ENCODE results near the gene PNLIPRP1.

The PNLIPRP1 gene

DNA sequence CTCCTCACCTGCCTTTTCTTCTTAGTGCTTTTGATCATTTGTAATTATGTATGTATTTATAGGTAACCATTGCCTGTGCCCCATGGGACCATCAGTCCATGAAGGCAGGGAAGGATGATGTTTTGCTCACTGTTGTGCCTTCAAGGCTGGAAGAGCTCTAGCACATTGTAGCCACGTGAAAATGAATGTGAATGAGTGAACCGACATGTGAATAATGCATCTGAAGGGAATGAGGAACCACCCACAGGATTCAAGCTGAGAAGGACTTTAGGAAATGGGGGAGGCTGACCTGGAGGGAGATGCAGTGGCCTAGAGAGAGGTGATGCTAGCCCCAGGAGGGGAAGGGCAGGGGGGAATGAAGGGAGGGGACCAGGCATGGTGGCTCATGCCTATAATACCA is 24.0 kb downstream of the PNLIPRP1 start:
- H3K9me2 ChIP-seq (replicated peaks; ENCODE audit: insufficient read depth, low read length), result no peaks in the 10 kb centered on the region
- no peaks in the 10 kb centered on the region for H3F3A ChIP-seq (ENCODE audit: insufficient read depth)
- no peaks in the 10 kb centered on the region for H3K36me3 ChIP-seq (ENCODE audit: low read length)
- H3K9me3 ChIP-seq (ENCODE audit: insufficient read depth, low read length), result no peaks in the 10 kb centered on the region
- TF ChIP-seq, protein P1, sequence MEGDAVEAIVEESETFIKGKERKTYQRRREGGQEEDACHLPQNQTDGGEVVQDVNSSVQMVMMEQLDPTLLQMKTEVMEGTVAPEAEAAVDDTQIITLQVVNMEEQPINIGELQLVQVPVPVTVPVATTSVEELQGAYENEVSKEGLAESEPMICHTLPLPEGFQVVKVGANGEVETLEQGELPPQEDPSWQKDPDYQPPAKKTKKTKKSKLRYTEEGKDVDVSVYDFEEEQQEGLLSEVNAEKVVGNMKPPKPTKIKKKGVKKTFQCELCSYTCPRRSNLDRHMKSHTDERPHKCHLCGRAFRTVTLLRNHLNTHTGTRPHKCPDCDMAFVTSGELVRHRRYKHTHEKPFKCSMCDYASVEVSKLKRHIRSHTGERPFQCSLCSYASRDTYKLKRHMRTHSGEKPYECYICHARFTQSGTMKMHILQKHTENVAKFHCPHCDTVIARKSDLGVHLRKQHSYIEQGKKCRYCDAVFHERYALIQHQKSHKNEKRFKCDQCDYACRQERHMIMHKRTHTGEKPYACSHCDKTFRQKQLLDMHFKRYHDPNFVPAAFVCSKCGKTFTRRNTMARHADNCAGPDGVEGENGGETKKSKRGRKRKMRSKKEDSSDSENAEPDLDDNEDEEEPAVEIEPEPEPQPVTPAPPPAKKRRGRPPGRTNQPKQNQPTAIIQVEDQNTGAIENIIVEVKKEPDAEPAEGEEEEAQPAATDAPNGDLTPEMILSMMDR (IDR thresholded peaks at IDR 0.05; ENCODE audit: insufficient read depth, low read length, poor library complexity, severe bottlenecking), result no peak
- no peak for TF ChIP-seq EZH2phosphoT487 (conservative IDR thresholded peaks at IDR 0.05; ENCODE audit: low read length)
- no peaks in the 10 kb centered on the region for H3K79me2 ChIP-seq (ENCODE audit: insufficient read depth, low read length)
- no peak overlapping the region for H3K4me3 ChIP-seq (ENCODE audit: insufficient read depth, low read length, poor library complexity, severe bottlenecking)
- H4K20me1 ChIP-seq (ENCODE audit: low read depth, low read length), result no peaks in the 10 kb centered on the region
- H3K4me2 ChIP-seq (ENCODE audit: low read depth, low read length, poor library complexity, severe bottlenecking), result no peak overlapping the region
- no peak overlapping the region for H2AFZ ChIP-seq (ENCODE audit: low read depth, low read length, severe bottlenecking)
- no peak overlapping the region for H3K27ac ChIP-seq (ENCODE audit: low read depth, low read length)
- no peaks in the 10 kb centered on the region for H3K27me3 ChIP-seq (ENCODE audit: low read length)
- H3K9ac ChIP-seq (ENCODE audit: low read length), result no peak overlapping the region

DNA sequence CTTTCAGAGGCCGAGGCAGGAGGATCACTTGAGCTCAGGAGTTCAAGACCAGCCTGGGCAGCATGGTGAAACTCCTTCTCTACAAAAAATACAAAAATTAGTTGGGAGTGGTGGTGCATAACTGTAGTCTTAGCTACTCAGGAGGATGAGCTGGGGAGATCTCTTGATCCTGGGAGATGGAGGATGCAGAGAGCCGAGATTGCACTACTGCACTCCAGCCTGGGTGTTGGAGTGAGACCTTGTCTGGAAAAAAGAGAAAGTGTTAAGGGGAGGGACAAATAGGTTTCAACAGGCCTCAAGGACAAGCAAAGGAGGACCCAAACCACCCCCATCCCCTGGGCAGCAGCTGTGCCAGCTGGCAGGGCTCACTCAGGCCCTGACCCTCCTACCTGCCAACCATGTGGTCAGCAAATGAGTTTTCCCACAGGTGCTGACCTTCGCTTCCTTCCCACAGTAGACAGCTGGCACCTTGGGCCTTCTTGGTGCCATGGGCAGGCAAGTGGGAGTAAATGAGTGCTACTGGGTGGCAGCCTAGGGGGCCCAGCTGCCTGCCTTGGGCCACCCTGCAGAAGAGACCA is 24.5 kb downstream of the PNLIPRP1 start:
- no peak overlapping the region for H2AFZ ChIP-seq (ENCODE audit: low read depth, low read length, severe bottlenecking)
- no peaks in the 10 kb centered on the region for H3K9me2 ChIP-seq (replicated peaks; ENCODE audit: insufficient read depth, low read length)
- H3F3A ChIP-seq (ENCODE audit: insufficient read depth), result no peaks in the 10 kb centered on the region
- no peak overlapping the region for H3K27ac ChIP-seq (ENCODE audit: low read depth, low read length)
- H3K27me3 ChIP-seq (ENCODE audit: low read length), result no peaks in the 10 kb centered on the region
- no peaks in the 10 kb centered on the region for H4K20me1 ChIP-seq (ENCODE audit: low read depth, low read length)
- no peak overlapping the region for H3K4me3 ChIP-seq (ENCODE audit: insufficient read depth, low read length, poor library complexity, severe bottlenecking)
- TF ChIP-seq, protein P1 (IDR thresholded peaks at IDR 0.05; ENCODE audit: insufficient read depth, low read length, poor library complexity, severe bottlenecking), result no peak
- no peak for TF ChIP-seq EZH2phosphoT487 (conservative IDR thresholded peaks at IDR 0.05; ENCODE audit: low read length)
- no peaks in the 10 kb centered on the region for H3K9me3 ChIP-seq (ENCODE audit: insufficient read depth, low read length)
- H3K9ac ChIP-seq (ENCODE audit: low read length), result no peak overlapping the region
- H3K4me2 ChIP-seq (ENCODE audit: low read depth, low read length, poor library complexity, severe bottlenecking), result no peak overlapping the region
- H3K36me3 ChIP-seq (ENCODE audit: low read length), result no peaks in the 10 kb centered on the region
- H3K79me2 ChIP-seq (ENCODE audit: insufficient read depth, low read length), result no peaks in the 10 kb centered on the region

DNA sequence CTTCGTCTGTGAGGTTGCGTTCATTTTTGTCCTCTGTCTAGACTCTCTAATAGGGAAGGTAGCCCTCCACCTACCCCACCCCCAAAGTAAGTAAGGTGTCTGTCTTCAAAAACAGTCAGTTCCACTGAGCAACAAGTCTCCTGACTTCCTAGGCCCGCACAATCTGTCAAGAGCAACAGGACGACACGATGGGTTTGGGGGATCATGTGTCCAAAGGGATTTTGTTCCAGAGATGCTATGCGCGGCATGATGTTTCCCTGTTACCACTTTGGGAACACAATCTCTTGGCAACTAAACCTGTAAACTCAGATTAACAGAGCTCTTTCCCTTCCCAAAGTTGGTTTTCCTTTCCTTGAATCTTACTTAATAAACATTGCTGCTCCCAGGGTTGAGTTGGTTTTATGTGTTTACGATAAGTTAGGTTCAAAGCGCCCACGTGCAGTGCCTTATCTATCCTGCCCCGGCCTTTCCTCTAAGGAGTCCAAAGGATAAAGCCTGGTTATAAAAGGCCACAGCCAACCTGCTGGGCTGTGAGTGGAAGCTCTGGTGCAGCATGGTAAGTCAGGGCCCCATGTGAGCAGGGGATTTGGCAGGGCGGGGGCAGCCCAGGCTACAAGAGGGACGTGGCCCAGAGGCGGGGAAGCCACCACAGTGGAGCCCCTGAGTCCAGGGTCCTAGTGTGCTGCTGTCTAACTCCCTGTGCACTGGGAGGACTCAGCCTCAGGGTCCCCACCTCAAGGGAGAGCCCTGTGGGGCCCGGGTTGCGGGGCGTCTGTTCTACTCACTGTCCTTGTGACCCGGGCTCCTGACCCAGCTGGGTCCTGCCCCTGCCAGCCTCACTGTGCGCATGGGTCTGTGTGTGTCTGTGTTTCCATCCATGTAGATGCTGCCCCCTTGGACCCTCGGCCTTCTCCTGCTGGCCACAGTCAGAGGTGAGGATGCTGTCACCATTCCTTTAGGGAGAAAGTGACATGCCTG is 30.0 kb downstream of the PNLIPRP1 start, which contains the start of gene PNLIPRP2:
PNLIPRP2 (plus strand) TSS at position 531 of the 978 bp plus-strand sequence.
- no peaks in the 10 kb centered on the region for H4K20me1 ChIP-seq (ENCODE audit: low read depth, low read length)
- TF ChIP-seq, protein P1 (IDR thresholded peaks at IDR 0.05; ENCODE audit: insufficient read depth, low read length, poor library complexity, severe bottlenecking), result no peak
- no peak for TF ChIP-seq EZH2phosphoT487 (conservative IDR thresholded peaks at IDR 0.05; ENCODE audit: low read length)
- H2AFZ ChIP-seq (ENCODE audit: low read depth, low read length, severe bottlenecking), result no peak within 1 kb of the TSS
- no peaks in the 10 kb centered on the region for H3K36me3 ChIP-seq (ENCODE audit: low read length)
- no peak within 1 kb of the TSS for H3K27ac ChIP-seq (ENCODE audit: low read depth, low read length)
- H3F3A ChIP-seq (ENCODE audit: insufficient read depth), result no peaks in the 10 kb centered on the region
- no peak within 1 kb of the TSS for H3K4me3 ChIP-seq (ENCODE audit: insufficient read depth, low read length, poor library complexity, severe bottlenecking)
- no peak within 1 kb of the TSS for H3K4me2 ChIP-seq (ENCODE audit: low read depth, low read length, poor library complexity, severe bottlenecking)
- H3K79me2 ChIP-seq (ENCODE audit: insufficient read depth, low read length), result no peaks in the 10 kb centered on the region
- no peaks in the 10 kb centered on the region for H3K9me3 ChIP-seq (ENCODE audit: insufficient read depth, low read length)
- H3K9ac ChIP-seq (ENCODE audit: low read length), result no peak within 1 kb of the TSS
- no peaks in the 10 kb centered on the region for H3K27me3 ChIP-seq (ENCODE audit: low read length)
- H3K9me2 ChIP-seq (replicated peaks; ENCODE audit: insufficient read depth, low read length), result no peaks in the 10 kb centered on the region

All from SU-DHL-6 (cell line).